Activated T-cell treated with anti-CD3 and anti-CD28 coated beads, Interleukin-2, amount 50 U/mL, for 72 hours (primary cell): ENCODE results near the gene IRAK2. TPM values are rescaled to one million over a fixed set of nuclear protein-coding genes. Genes with fewer than 3 reads are reported as not detected.
"Not testable (repeated sequence)": the region's sequence is repeated elsewhere in the genome, so short reads cannot be mapped to it uniquely, and the experiment has no call there.

Experiments used
- ATAC-seq, 2 donors: fragments of 150-1000 bp; cut with Tn5 transposase; replicated peaks in 1 of 2; 2 replicates each; pipeline ENCODE4 v1.10.0; 2021; ENCODE audit warnings: moderate library complexity in 2 of 2, mild to moderate bottlenecking in 1 of 2
- DNase-seq, 2 donors: peaks; one replicate each; pipeline ENCODE4 v3.0.0; 2021 to 2022; ENCODE audit warnings: mixed read lengths in 1 of 2
- H3K27ac Mint-ChIP-seq: one replicate; pipeline ENCODE4 v1.8.0; 2022; ENCODE audit warnings: mild to moderate bottlenecking, moderate library complexity, mixed read lengths
- H3K27me3 Mint-ChIP-seq: one replicate; pipeline ENCODE4 v1.8.0; 2022; ENCODE audit warnings: low read depth, mixed read lengths
- H3K36me3 Mint-ChIP-seq, 2 donors: one replicate each; pipeline ENCODE4 v1.8.0; 2022; ENCODE audit warnings: mixed read lengths in 2 of 2, mild to moderate bottlenecking in 1 of 2; ENCODE audit not compliant: insufficient read depth in 2 of 2
- H3K4me1 Mint-ChIP-seq: one replicate; pipeline ENCODE4 v1.8.0; 2022; ENCODE audit warnings: low read depth, mixed read lengths
- H3K4me3 Mint-ChIP-seq, 2 donors: one replicate each; pipeline ENCODE4 v1.8.0; 2022; ENCODE audit warnings: mild to moderate bottlenecking in 2 of 2, mixed read lengths in 2 of 2, moderate library complexity in 2 of 2
- H3K9me3 Mint-ChIP-seq, 2 donors: one replicate each; pipeline ENCODE4 v1.8.0; 2022; ENCODE audit warnings: mixed read lengths in 2 of 2
- total RNA-seq, 2 donors: library from RNA; stranded (reverse); gene quantifications; one replicate each; pipeline ENCODE4 v1.2.3, GENCODE V29; 2022

IRAK2 gene
- total RNA-seq, 2 donors from 2014 or later, result 9.4 to 11.8 TPM

GRCh38 chr3:10263646-10264363, 99.1 kb downstream of the IRAK2 start:
- DNase-seq, result peak; percentile 74 to 79
- Mint-ChIP-seq H3K27ac (peak overlapping the region; percentile 97), H3K4me1 (peaks cover 74% of the 10 kb centered on the region), H3K27me3 (no peaks in the 10 kb centered on the region), H3K9me3 (no peaks in the 10 kb centered on the region), H3K4me3 (peak overlapping the region; percentile 72 to 93), H3K36me3 (peaks cover 23 to 48% of the 10 kb centered on the region in 2 donors)
- ATAC-seq, result peak; percentile 92 to 98

DNA sequence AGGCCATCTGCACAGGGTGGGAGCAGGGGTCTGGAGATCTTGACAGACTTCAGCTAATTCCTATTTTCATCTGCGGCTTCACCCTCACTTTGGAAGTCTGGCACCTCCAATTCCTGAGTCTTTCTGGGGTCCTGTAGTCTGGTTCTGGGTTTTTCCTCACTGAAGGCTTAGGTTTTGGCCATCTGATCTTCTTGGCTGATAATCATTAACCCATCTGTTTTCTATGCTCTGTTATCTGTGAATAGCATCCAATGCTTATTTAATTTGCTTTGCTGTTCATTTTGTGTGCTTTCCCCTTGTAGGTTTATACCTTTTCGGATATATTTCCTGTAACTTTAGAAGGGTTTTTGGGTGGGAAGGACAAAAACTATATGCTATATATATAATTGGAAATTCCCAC, 101.1 kb downstream of the IRAK2 start:
- Mint-ChIP-seq H3K4me3 (peak overlapping the region in 1 of 2 donors; percentile 58), H3K27me3 (no peaks in the 10 kb centered on the region), H3K9me3 (no peaks in the 10 kb centered on the region), H3K36me3 (peaks cover 23 to 46% of the 10 kb centered on the region in 2 donors), H3K4me1 (peaks cover 65% of the 10 kb centered on the region), H3K27ac (peak overlapping the region; percentile 88)
- DNase-seq, result no peak
- ATAC-seq, result no peak

DNA sequence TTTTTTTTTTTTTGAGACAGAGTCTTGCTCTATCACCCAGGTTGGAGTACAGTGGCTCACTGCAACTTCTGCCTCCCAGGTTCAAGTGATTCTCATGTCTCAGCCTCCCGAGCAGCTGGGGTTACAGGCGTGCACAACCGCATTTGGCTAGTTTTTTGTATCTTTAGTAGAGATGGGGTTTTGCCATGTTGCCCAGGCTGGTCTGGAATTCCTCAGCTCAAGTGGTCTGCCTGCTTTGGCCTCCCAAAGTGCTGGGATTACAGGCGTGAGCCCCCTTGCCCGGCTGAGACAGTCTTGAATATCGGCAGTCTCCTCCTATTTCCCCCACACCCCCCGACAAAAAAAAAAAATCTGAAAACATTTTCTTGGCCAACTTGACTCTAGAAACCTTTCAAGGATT, 102.2 kb downstream of the IRAK2 start:
- peak overlapping the region in 1 of 2 donors; percentile 64 for H3K4me3 Mint-ChIP-seq
- ATAC-seq, DNase-seq, H3K27me3 Mint-ChIP-seq, H3K27ac Mint-ChIP-seq, H3K9me3 Mint-ChIP-seq: not testable (repeated sequence)
- H3K4me1 Mint-ChIP-seq, result peaks cover 59% of the 10 kb centered on the region
- peaks cover 16 to 39% of the 10 kb centered on the region in 2 donors for H3K36me3 Mint-ChIP-seq

GRCh38 chr3:10268116-10268515, 103.4 kb downstream of the IRAK2 start:
- no peaks in the 10 kb centered on the region for H3K27me3 Mint-ChIP-seq
- no peak overlapping the region for H3K4me3 Mint-ChIP-seq
- ATAC-seq (no peak), DNase-seq (no peak)
- H3K4me1 Mint-ChIP-seq, result peaks cover 52% of the 10 kb centered on the region
- no peaks in the 10 kb centered on the region for H3K9me3 Mint-ChIP-seq
- H3K36me3 Mint-ChIP-seq, result peaks cover 11 to 31% of the 10 kb centered on the region in 2 donors
- H3K27ac Mint-ChIP-seq, result peak overlapping the region; percentile 77

GRCh38 chr3:10268930-10269329, 104.2 kb downstream of the IRAK2 start:
- peaks cover 50% of the 10 kb centered on the region for H3K4me1 Mint-ChIP-seq
- no peaks in the 10 kb centered on the region for H3K27me3 Mint-ChIP-seq
- peak overlapping the region; percentile 36 for H3K27ac Mint-ChIP-seq
- peaks cover 7 to 27% of the 10 kb centered on the region in 2 donors for H3K36me3 Mint-ChIP-seq
- no peak overlapping the region for H3K4me3 Mint-ChIP-seq
- H3K9me3 Mint-ChIP-seq, result no peaks in the 10 kb centered on the region
- DNase-seq (no peak), ATAC-seq (no peak)

- peaks cover 50% of the 10 kb centered on the region for H3K4me1 Mint-ChIP-seq
- ATAC-seq (no peak), DNase-seq (no peak)
- H3K9me3 Mint-ChIP-seq, result no peaks in the 10 kb centered on the region
- H3K27ac Mint-ChIP-seq, result no peak overlapping the region
- H3K4me3 Mint-ChIP-seq, result no peak overlapping the region
- peaks cover 5 to 25% of the 10 kb centered on the region in 2 donors for H3K36me3 Mint-ChIP-seq
- H3K27me3 Mint-ChIP-seq, result no peaks in the 10 kb centered on the region
Measured at GRCh38 chr3:10269443-10269842, 104.7 kb downstream of the IRAK2 start.

- Mint-ChIP-seq H3K36me3 (peaks cover under 1 to 19% of the 10 kb centered on the region in 2 donors), H3K4me1 (peaks cover 44% of the 10 kb centered on the region)
- H3K4me3 Mint-ChIP-seq, H3K27me3 Mint-ChIP-seq, DNase-seq, H3K9me3 Mint-ChIP-seq, H3K27ac Mint-ChIP-seq, ATAC-seq: not testable (repeated sequence)
Measured at GRCh38 chr3:10272476-10272875, 107.8 kb downstream of the IRAK2 start.

- DNase-seq, result no peak
- Mint-ChIP-seq H3K27me3 (no peaks in the 10 kb centered on the region), H3K4me1 (peaks cover 45% of the 10 kb centered on the region), H3K36me3 (peaks cover 0 to 16% of the 10 kb centered on the region in 2 donors), H3K4me3 (peak overlapping the region; percentile 6 to 37), H3K27ac (peak overlapping the region; percentile 30), H3K9me3 (no peaks in the 10 kb centered on the region)
- peak; percentile 31 to 66 for ATAC-seq
Measured at GRCh38 chr3:10272977-10273376, 108.3 kb downstream of the IRAK2 start.

- peaks cover 0 to 16% of the 10 kb centered on the region in 2 donors for H3K36me3 Mint-ChIP-seq
- peak overlapping the region in 1 of 2 donors; percentile 16 for H3K4me3 Mint-ChIP-seq
- H3K27me3 Mint-ChIP-seq, result no peaks in the 10 kb centered on the region
- H3K4me1 Mint-ChIP-seq, result peaks cover 48% of the 10 kb centered on the region
- ATAC-seq (no peak), DNase-seq (no peak)
- H3K27ac Mint-ChIP-seq, result peak overlapping the region; percentile 84
- no peaks in the 10 kb centered on the region for H3K9me3 Mint-ChIP-seq
Measured at GRCh38 chr3:10273702-10274305, 109.1 kb downstream of the IRAK2 start.

- Mint-ChIP-seq H3K9me3 (no peaks in the 10 kb centered on the region), H3K4me1 (peaks cover 48% of the 10 kb centered on the region), H3K4me3 (peak overlapping the region in 1 of 2 donors; percentile 16), H3K27ac (peak overlapping the region; percentile 84), H3K36me3 (peaks cover 0 to 16% of the 10 kb centered on the region in 2 donors), H3K27me3 (no peaks in the 10 kb centered on the region)
- DNase-seq (no peak), ATAC-seq (no peak)
Measured at GRCh38 chr3:10274601-10275000, 109.9 kb downstream of the IRAK2 start.

GRCh38 chr3:10277115-10277625, 112.5 kb downstream of the IRAK2 start:
- H3K27me3 Mint-ChIP-seq, result no peaks in the 10 kb centered on the region
- no peak for DNase-seq
- peak overlapping the region; percentile 49 for H3K27ac Mint-ChIP-seq
- no peak overlapping the region for H3K4me3 Mint-ChIP-seq
- no peaks in the 10 kb centered on the region for H3K9me3 Mint-ChIP-seq
- peaks cover 0 to 14% of the 10 kb centered on the region in 2 donors for H3K36me3 Mint-ChIP-seq
- H3K4me1 Mint-ChIP-seq, result peaks cover 64% of the 10 kb centered on the region
- no peak for ATAC-seq

GRCh38 chr3:10278501-10278900, 113.8 kb downstream of the IRAK2 start:
- Mint-ChIP-seq H3K27ac (no peak overlapping the region), H3K4me3 (no peak overlapping the region)

DNA sequence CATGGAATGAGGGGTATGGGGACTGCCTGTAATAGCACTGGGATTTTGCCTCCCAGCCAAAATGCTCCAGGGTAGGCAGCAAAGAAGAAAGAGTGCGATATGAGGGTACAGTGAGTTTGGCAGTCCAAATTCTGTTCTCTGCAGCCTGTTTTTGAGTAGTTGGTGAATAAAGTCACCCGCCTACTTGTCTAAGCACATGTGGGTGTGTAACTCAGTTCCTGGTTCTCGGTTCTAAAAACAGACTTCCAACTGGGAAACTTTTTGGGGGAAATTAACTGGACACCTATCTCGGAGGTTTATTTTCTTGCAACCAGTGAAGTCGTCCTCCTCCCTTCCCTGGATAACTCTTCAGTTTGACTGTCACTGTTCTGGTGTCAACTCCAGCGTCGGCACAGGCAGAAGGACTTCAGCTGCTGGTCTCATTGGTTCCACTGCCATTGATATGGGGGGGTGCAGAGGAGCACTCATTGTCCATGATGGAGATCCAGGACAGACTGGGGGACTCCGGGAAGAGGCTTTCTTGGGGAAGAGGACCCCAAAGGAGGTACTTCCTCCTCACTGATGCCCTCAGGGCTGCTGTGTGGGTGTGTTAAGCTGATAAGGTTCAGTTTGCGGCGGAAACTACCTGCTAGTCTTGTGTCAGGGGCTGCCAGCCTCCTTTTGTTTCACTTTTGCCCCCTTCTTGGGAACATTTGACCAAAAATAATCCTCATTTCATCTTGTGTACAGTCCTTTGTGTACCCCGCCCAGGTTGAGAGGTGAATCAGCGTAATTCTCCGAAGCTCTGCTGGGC, 114.9 kb downstream of the IRAK2 start:
- H3K27ac Mint-ChIP-seq, result no peak overlapping the region
- H3K9me3 Mint-ChIP-seq, result no peaks in the 10 kb centered on the region
- peaks cover 65% of the 10 kb centered on the region for H3K4me1 Mint-ChIP-seq
- H3K36me3 Mint-ChIP-seq, result peaks cover 0 to 10% of the 10 kb centered on the region in 2 donors
- H3K4me3 Mint-ChIP-seq, result no peak overlapping the region
- DNase-seq, result no peak
- H3K27me3 Mint-ChIP-seq, result no peaks in the 10 kb centered on the region
- no peak for ATAC-seq

More at GRCh38 chr3:10278501-10278900, 113.8 kb downstream of the IRAK2 start:
- peaks cover 63% of the 10 kb centered on the region for H3K4me1 Mint-ChIP-seq
- no peak for DNase-seq
- H3K9me3 Mint-ChIP-seq, result no peaks in the 10 kb centered on the region
- H3K27me3 Mint-ChIP-seq, result no peaks in the 10 kb centered on the region
- ATAC-seq, result no peak
- peaks cover 0 to 11% of the 10 kb centered on the region in 2 donors for H3K36me3 Mint-ChIP-seq
